ENCODE results near the gene CFHR4.
"Not testable (repeated sequence)": the region's sequence is repeated elsewhere in the genome, so short reads cannot be mapped to it uniquely, and the experiment has no call there.

Gene CFHR4

DNA sequence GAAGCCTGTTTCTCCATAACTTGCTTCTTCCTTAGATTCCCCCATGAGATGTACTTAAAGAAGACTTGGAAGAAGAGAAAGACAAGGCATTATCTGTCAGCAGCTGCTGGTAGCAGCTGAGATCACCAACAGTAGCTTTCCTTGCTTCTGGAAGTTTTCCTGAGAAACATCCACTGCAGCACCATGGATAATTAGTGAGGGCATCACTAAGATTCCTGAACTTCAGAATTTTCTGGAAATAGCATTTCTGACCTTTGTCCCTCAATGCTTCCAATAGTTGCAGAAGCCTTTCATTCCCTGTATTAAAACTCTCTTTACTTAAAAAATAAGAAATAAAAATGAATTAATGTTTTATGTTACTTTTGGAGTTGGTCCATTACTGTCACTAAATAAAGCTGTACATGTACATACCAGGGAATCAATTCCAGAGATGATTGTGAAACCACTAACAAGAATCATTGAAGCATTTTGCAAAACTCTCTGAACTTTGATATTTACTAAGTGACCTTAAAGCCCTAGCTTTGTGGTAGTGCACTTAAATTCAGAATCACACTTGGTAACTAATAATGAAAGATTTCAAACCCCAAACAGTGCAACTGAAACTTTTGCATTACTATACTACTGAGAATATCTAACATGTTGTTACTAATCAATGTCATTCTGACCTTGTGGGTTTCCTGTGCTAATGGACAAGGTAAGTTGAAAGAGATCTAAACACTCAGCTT is at the start of gene CFHR4:
TSS of gene CFHR4 (plus strand) at position 538 of the 725 bp plus-strand sequence. CDS start at position 637, 99 bp downstream.
- no peak for DNase-seq (ENCODE audit: low read depth)

- not testable (repeated sequence) for DNase-seq (ENCODE audit: low read depth)
Measured at GRCh38 chr1:196849613-196850492, 38.0 kb upstream of the CFHR4 start.

- no peak for DNase-seq (ENCODE audit: low read depth)
Measured at GRCh38 chr1:196856053-196856452, 31.8 kb upstream of the CFHR4 start.

GRCh38 chr1:196857188-196857587 is 30.7 kb upstream of the CFHR4 start:
- no peak for DNase-seq (ENCODE audit: low read depth)

DNA sequence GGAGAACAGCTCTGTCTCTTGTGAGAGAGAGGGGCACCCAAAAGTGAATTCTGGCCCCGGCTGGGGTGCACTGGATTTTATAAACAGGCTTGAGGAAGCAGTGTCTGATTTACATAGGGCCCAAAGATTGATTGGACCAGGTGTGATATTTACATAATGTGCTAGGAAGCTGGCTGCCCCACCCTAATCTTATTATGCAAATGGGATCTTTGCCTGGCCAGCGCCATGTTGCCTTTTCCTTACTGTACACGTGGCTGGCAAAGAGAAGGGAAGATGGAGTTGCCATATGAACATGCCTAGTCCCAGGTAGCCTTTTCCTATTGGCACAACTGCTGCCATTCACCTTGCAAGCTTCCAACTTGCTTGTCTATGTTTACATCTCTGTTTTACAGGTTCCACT is 29.0 kb upstream of the CFHR4 start:
- DNase-seq (ENCODE audit: low read depth): no peak

- DNase-seq (ENCODE audit: low read depth): no peak
Measured at GRCh38 chr1:196860323-196860884, 27.4 kb upstream of the CFHR4 start.

DNA sequence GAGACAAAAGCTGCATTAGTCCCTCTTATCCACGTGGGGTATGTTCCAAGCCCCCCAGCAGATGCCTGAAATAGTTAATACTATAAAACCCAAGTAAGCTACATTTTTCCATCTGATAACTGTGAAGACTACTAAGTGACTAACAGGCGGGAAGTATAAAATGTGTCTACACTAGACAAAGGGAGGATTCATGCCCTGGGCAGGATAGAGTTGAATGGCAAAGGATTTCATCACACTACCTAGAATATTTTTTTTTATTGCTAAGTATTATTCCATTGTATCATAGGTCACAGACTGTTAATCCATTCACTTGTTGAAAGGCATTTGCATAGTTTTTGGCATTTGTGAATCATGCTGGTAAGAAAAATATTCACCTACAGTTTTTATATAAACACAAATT is 26.4 kb upstream of the CFHR4 start:
- DNase-seq (ENCODE audit: low read depth): no peak

DNA sequence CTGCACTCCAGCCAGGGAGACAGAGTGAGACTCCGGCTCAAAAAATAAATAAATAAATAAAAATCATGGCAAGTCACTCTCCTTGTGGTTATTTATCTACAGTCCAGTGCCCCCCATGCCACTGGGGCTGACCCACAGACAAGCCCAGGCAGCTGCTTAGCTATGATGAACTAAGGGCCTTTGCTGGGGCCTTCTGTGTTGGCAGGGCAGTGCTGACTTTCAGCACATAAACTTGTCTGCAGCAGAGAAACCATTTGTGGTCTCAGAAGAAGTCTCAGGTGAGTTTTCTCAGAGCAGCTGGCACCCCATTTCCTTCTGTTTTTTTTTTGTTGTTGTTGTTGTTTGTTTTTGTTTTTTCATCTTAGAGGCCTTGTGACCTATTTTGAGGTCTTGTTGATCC is 20.9 kb upstream of the CFHR4 start:
- DNase-seq (ENCODE audit: low read depth): no peak

- DNase-seq (ENCODE audit: low read depth): no peak
Measured at GRCh38 chr1:196873385-196873784, 14.5 kb upstream of the CFHR4 start.

DNA sequence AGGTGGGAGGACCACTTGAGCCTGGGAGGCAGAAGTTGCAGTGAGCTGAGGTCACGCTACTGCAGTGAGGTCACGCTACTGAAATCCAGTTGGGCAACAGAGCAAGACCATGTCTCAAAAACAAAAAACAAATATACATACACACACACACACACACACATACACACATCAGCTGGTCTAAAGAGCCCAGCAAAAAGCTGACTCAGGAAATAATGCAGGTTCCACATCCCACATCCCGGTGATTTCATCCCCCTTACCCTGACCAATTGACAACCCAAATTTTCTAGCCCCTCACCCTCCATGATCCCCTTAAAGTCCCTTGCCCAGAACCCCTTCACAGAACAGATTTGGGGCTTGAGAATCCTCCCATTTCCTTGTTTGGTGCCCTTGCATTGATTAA is 11.9 kb upstream of the CFHR4 start:
- no peak for DNase-seq (ENCODE audit: low read depth)

DNA sequence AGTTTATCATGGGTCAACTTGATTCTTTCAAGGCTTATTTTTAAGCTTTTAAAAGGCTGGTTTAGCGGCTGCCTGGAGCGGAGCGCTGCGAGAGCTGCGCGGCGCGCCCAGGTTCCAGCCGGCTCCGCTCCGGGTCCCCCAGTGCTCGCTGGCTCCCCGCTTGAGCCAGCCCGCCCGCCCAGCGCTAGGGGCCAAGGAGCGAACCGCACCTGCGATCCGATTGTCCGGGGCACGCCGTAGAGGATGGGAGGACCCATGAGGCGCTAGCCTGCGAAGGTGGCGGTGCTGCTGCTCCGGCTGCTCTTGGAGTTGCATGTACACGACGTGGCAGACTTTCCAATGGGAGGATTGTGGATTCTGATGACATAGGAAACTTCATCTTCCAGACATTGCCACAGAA is 9.9 kb upstream of the CFHR4 start:
- peak; percentile 4 for DNase-seq (ENCODE audit: low read depth)

- DNase-seq (ENCODE audit: low read depth): not testable (repeated sequence)
Measured at GRCh38 chr1:196886560-196886959, 1.3 kb upstream of the CFHR4 start.

DNA sequence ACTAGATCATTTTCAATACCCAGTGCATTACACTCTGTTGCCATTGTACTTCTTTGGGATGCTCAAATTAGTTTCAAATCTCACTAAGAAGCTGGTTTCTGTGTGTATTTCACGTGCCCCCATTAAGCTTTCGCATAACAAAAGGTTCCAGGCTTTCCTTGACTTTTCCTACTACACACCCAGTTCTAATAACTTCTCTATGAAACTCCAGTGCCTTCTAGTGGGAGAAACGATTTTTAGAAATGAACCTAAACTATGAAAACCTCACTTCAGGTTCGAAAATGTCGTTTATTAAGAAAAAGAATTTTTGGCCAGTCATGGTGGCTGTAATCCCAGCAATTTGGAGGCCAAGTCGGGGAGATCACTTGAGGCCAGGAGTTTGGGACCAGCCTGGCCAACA is 2.8 kb downstream of the CFHR4 start:
- no peak for DNase-seq (ENCODE audit: low read depth)

GRCh38 chr1:196891251-196891650 is 3.4 kb downstream of the CFHR4 start:
- DNase-seq (ENCODE audit: low read depth): no peak

DNA sequence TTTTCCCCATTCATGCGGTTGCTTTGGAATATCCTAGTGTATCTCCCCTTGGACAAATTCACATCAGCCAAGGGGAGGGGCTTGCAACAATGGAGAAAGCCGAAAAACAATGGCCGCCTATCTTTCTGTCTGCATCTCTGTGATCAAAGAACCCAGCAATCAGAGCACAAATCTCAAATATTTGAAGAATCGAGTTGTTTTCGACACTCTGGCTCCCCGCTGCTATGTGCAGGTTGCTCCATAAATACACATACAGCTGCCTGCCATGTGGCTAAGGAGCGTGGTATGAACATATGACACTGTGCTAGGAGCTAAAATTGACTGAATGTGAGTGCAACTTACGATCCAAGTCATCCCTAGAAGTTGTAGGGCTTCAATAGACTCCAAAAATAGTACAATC is 8.5 kb downstream of the CFHR4 start:
- DNase-seq (ENCODE audit: low read depth): no peak

GRCh38 chr1:196897158-196897828 is 9.4 kb downstream of the CFHR4 start:
- DNase-seq (ENCODE audit: low read depth): no peak

- no peak for DNase-seq (ENCODE audit: low read depth)
Measured at GRCh38 chr1:196902344-196902743, 14.5 kb downstream of the CFHR4 start.

DNA sequence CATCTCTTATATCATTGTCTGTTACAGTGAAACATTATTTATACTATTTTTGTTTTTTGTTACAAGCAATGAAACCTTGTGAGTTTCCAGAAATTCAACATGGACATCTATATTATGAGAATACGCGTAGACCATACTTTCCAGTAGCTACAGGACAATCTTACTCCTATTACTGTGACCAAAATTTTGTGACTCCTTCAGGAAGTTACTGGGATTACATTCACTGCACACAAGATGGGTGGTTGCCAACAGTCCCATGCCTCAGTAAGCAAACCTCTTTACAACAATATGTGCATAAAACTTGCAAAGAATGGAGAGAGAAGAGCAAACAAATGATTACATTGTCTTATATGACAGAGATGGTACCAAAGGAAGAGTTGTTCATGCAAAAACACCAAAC is 22.4 kb downstream of the CFHR4 start:
- DNase-seq (ENCODE audit: low read depth): no peak

GRCh38 chr1:196912283-196912682 is 24.4 kb downstream of the CFHR4 start:
- DNase-seq (ENCODE audit: low read depth): not testable (repeated sequence)

- DNase-seq (ENCODE audit: low read depth): not testable (repeated sequence)
Measured at GRCh38 chr1:196926839-196927238, 39.0 kb downstream of the CFHR4 start.

- not testable (repeated sequence) for DNase-seq (ENCODE audit: low read depth)
Measured at GRCh38 chr1:196932853-196933252, 45.0 kb downstream of the CFHR4 start.

DNA sequence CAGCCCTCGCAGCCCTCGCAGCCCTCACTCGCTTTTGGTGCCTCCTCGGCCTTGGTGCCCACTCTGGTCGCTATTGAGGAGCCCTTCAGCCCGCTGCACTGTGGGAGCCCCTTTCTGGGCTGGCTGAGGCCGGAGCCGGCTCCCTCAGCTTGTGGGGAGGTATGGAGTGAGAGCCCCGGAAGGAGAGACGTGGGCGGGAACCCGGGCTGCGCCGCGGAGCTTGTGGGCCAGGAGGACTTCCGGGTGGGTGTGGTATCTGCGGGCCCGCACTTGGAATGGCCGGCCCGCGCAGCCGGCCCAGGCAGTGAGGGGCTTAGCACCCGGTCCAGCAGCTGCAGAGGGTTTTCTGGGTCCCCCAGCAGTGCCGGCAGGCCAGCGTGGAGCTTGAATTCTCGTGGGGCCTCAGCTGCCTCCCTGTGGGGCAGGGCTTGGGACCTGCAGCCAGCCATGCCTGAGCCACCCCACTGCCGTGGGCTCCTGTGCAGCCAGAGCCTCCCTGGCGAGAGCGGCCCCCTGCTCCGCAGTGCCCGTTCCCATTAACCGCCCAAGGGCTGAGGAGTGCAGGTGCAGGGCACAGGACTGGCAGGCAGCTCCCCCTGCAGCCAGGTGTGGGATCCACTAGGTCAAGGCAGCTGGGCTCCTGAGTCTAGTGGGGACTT is 45.8 kb downstream of the CFHR4 start:
- no peak for DNase-seq (ENCODE audit: low read depth)
